ENCODE data around the gene GBA2. TPM values are rescaled to one million over a fixed set of nuclear protein-coding genes. Genes with fewer than 3 reads are reported as not detected.

GBA2 gene
- total and polyA plus RNA-seq, 8 donors: 63.3 to 113 (median 92.2) TPM

- no peak for ATAC-seq
- H3K27ac ChIP-seq: peak overlapping the region in 1 of 2 donors; percentile 7
- peak overlapping the region; percentile 68 for H3K4me3 ChIP-seq
- intact Hi-C loops (cut with DNase I): no loop called here
- peaks cover 0 to 17% of the 10 kb centered on the region in 2 donors for H3K36me3 ChIP-seq
- DNase-seq: no peak
- no peak for TF ChIP-seq CTCF (IDR thresholded peaks at IDR 0.05)
- H3K27me3 ChIP-seq: peaks cover 0 to 9% of the 10 kb centered on the region in 2 donors
- H3K9me3 ChIP-seq: no peaks in the 10 kb centered on the region
- H3K4me1 ChIP-seq: peaks cover 0 to 21% of the 10 kb centered on the region in 2 donors
These were observed 61.0 kb downstream of the GBA2 start for GRCh38 chr9:35687972-35688557.

GRCh38 chr9:35687306-35687705 lies 61.7 kb downstream of the GBA2 start:
- Histone ChIP-seq H3K27me3 (peaks cover 0 to 9% of the 10 kb centered on the region in 2 donors), H3K27ac (no peak overlapping the region), H3K4me1 (peaks cover 0 to 21% of the 10 kb centered on the region in 2 donors), H3K9me3 (no peaks in the 10 kb centered on the region), H3K4me3 (no peak overlapping the region), H3K36me3 (peaks cover 0 to 18% of the 10 kb centered on the region in 2 donors)
- intact Hi-C loops (cut with DNase I): no loop called here
- no peak for TF ChIP-seq CTCF (IDR thresholded peaks at IDR 0.05)
- ATAC-seq (no peak), DNase-seq (no peak)

Small RNA genes lying within 50 kb of the gene (microRNA-seq; reads per million reads assigned to microRNA genes)
- gene MIR6852: 0.50 to 0.55 reads per million in 2 donors
- gene MIR6853: 0 to 0.34 reads per million in 2 donors

Other genes with a start within 250 kb of the GBA2 start
- 10 to 100 TPM; 40.6 to 44.6 TPM for gene TESK1, start 144.0 kb downstream of the GBA2 start, total RNA-seq
- gene TESK1, start 144.0 kb downstream of the GBA2 start, polyA plus RNA-seq (ENCODE audit: insufficient read length in 6 of 6): 10 to 100 TPM; 30.8 to 44.2 (median 39.8) TPM
- 1 to 10 TPM; 3.4 to 4.0 TPM for gene CD72, start 130.8 kb downstream of the GBA2 start, total RNA-seq
- gene CD72, start 130.8 kb downstream of the GBA2 start, polyA plus RNA-seq (ENCODE audit: insufficient read length in 6 of 6): 1 to 10 TPM; 3.2 to 4.3 (median 3.7) TPM
- 1 to 10 TPM in 1 of 2 donors, under 1 TPM in 1; 0.99 to 2.4 TPM for gene SIT1, start 98.3 kb downstream of the GBA2 start, total RNA-seq
- gene SIT1, start 98.3 kb downstream of the GBA2 start, polyA plus RNA-seq (ENCODE audit: insufficient read length in 6 of 6): under 1 TPM; 0.27 to 0.65 (median 0.45) TPM
- gene RMRP, start 91.2 kb downstream of the GBA2 start, total RNA-seq: over 10,000 TPM; 27,227 to 27,465 TPM
- gene RMRP, start 91.2 kb downstream of the GBA2 start, polyA plus RNA-seq (ENCODE audit: insufficient read length in 6 of 6): not detected
- gene CCDC107, start 90.9 kb downstream of the GBA2 start, total RNA-seq: 10 to 100 TPM; 24.7 to 25.6 TPM
- 10 to 100 TPM in 5 of 6 donors, 1 to 10 TPM in 1; 9.2 to 18.2 (median 11.3) TPM for gene CCDC107, start 90.9 kb downstream of the GBA2 start, polyA plus RNA-seq (ENCODE audit: insufficient read length in 6 of 6)
- gene ARHGEF39, start 84.0 kb downstream of the GBA2 start, total RNA-seq: 1 to 10 TPM; 1.5 to 3.1 TPM
- 10 to 100 TPM in 4 of 6 donors, 1 to 10 TPM in 2; 7.6 to 17.7 (median 11.2) TPM for gene ARHGEF39, start 84.0 kb downstream of the GBA2 start, polyA plus RNA-seq (ENCODE audit: insufficient read length in 6 of 6)
- under 1 TPM in 1 of 2 donors, not detected in 1; 0.26 TPM for gene CA9, start 75.3 kb downstream of the GBA2 start, total RNA-seq
- gene CA9, start 75.3 kb downstream of the GBA2 start, polyA plus RNA-seq (ENCODE audit: insufficient read length in 6 of 6): 1 to 10 TPM in 4 of 6 donors, under 1 TPM in 2; 0.86 to 1.8 (median 1.3) TPM
- gene TPM2, start 59.3 kb downstream of the GBA2 start, total RNA-seq: 100 to 1,000 TPM; 145 to 211 TPM
- gene TPM2, start 59.3 kb downstream of the GBA2 start, polyA plus RNA-seq (ENCODE audit: insufficient read length in 6 of 6): 100 to 1,000 TPM; 167 to 261 (median 192) TPM
- 100 to 1,000 TPM; 314 to 471 TPM for gene TLN1, start 17.0 kb downstream of the GBA2 start, total RNA-seq
- gene TLN1, start 17.0 kb downstream of the GBA2 start, polyA plus RNA-seq (ENCODE audit: insufficient read length in 6 of 6): 100 to 1,000 TPM; 152 to 206 (median 174) TPM
- gene CREB3, start 16.6 kb downstream of the GBA2 start, total RNA-seq: 10 to 100 TPM; 39.3 to 42.4 TPM
- gene CREB3, start 16.6 kb downstream of the GBA2 start, polyA plus RNA-seq (ENCODE audit: insufficient read length in 6 of 6): 10 to 100 TPM; 31.2 to 42.3 (median 38.7) TPM
- gene RGP1, start 59 bp upstream of the GBA2 start, total RNA-seq: 10 to 100 TPM; 26.9 to 30.3 TPM
- 10 to 100 TPM; 23.0 to 32.1 (median 29.5) TPM for gene RGP1, start 59 bp upstream of the GBA2 start, polyA plus RNA-seq (ENCODE audit: insufficient read length in 6 of 6)
- 1 to 10 TPM in 1 of 2 donors, not detected in 1; 1.1 TPM for gene MSMP, start 5.0 kb upstream of the GBA2 start, total RNA-seq
- 1 to 10 TPM in 1 of 6 donors, not detected in 5; 1.2 TPM for gene MSMP, start 5.0 kb upstream of the GBA2 start, polyA plus RNA-seq (ENCODE audit: insufficient read length in 6 of 6)
- gene NPR2, start 42.4 kb upstream of the GBA2 start, total RNA-seq: 10 to 100 TPM; 17.6 to 21.9 TPM
- gene NPR2, start 42.4 kb upstream of the GBA2 start, polyA plus RNA-seq (ENCODE audit: insufficient read length in 6 of 6): 10 to 100 TPM; 40.9 to 58.6 (median 47.9) TPM
- 1 to 10 TPM; 1.8 to 6.2 TPM for gene SPAG8, start 63.0 kb upstream of the GBA2 start, total RNA-seq
- 10 to 100 TPM in 3 of 6 donors, 1 to 10 TPM in 3; 6.1 to 13.8 (median 9.3) TPM for gene SPAG8, start 63.0 kb upstream of the GBA2 start, polyA plus RNA-seq (ENCODE audit: insufficient read length in 6 of 6)
- gene HINT2, start 65.8 kb upstream of the GBA2 start, total RNA-seq: 10 to 100 TPM; 29.3 to 45.3 TPM
- 10 to 100 TPM; 26.3 to 43.8 (median 32.9) TPM for gene HINT2, start 65.8 kb upstream of the GBA2 start, polyA plus RNA-seq (ENCODE audit: insufficient read length in 6 of 6)
- gene FAM221B, start 79.5 kb upstream of the GBA2 start, total RNA-seq: not detected
- under 1 TPM; 0.24 to 0.90 (median 0.39) TPM for gene FAM221B, start 79.5 kb upstream of the GBA2 start, polyA plus RNA-seq (ENCODE audit: insufficient read length in 6 of 6)
- gene TMEM8B, start 80.0 kb upstream of the GBA2 start, total RNA-seq: 10 to 100 TPM in 1 of 2 donors, 1 to 10 TPM in 1; 6.4 to 12.7 TPM
- 10 to 100 TPM; 25.3 to 30.7 (median 27.2) TPM for gene TMEM8B, start 80.0 kb upstream of the GBA2 start, polyA plus RNA-seq (ENCODE audit: insufficient read length in 6 of 6)
- not detected for gene OR13J1, start 121.2 kb upstream of the GBA2 start, total RNA-seq
- under 1 TPM in 1 of 6 donors, not detected in 5; 0.10 TPM for gene OR13J1, start 121.2 kb upstream of the GBA2 start, polyA plus RNA-seq (ENCODE audit: insufficient read length in 6 of 6)
- gene HRCT1, start 157.0 kb upstream of the GBA2 start, total RNA-seq: 1 to 10 TPM; 3.1 TPM
- gene HRCT1, start 157.0 kb upstream of the GBA2 start, polyA plus RNA-seq (ENCODE audit: insufficient read length in 6 of 6): under 1 TPM in 5 of 6 donors, not detected in 1; 0.29 to 0.80 (median 0.55) TPM
- gene SPAAR, start 160.3 kb upstream of the GBA2 start, total RNA-seq: 1 to 10 TPM; 5.4 to 6.8 TPM
- gene SPAAR, start 160.3 kb upstream of the GBA2 start, polyA plus RNA-seq (ENCODE audit: insufficient read length in 6 of 6): 1 to 10 TPM; 2.9 to 4.2 (median 3.4) TPM
- under 1 TPM in 1 of 2 donors, not detected in 1; 0.32 TPM for gene OR2S2, start 208.9 kb upstream of the GBA2 start, total RNA-seq
- gene OR2S2, start 208.9 kb upstream of the GBA2 start, polyA plus RNA-seq (ENCODE audit: insufficient read length in 6 of 6): not detected